ENCODE data around the gene PLPP4. TPM values are rescaled to one million over a fixed set of nuclear protein-coding genes. Genes with fewer than 3 reads are reported as not detected.

Gene PLPP4
- total and polyA plus RNA-seq, 11 donors: 0.29 TPM; not detected in 10

DNA sequence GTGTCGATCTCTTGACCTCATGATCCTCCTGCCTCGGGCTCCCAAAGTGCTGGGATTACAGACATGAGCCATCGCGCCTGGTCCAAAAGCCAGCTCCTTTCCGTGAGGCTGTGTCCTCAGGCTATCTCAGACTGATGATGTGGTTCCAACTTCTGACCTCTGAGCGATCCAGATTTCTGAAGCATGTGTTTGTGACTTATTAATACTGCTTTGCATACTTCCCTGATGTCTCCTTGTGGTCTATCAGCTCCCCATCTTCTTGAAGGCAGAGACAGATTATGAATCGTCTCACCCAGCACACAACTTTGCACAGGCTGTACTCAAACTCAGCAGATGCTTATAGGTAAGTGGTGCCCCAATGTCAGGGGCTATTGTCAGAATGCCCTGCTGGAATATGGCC lies 2.0 kb upstream of the PLPP4 start:
- Histone ChIP-seq H3K36me3 (no peaks in the 10 kb centered on the region), H3K27me3 (peaks cover 17 to 48% (median 30%) of the 10 kb centered on the region in 9 donors), H3K27ac (no peak overlapping the region), H3K9me3 (peaks cover 0 to 3% (median 0%) of the 10 kb centered on the region in 12 donors), H3K4me3 (no peak overlapping the region), H3K4me1 (peaks cover 0 to 23% (median 4%) of the 10 kb centered on the region in 12 donors)
- TF ChIP-seq, protein P1, sequence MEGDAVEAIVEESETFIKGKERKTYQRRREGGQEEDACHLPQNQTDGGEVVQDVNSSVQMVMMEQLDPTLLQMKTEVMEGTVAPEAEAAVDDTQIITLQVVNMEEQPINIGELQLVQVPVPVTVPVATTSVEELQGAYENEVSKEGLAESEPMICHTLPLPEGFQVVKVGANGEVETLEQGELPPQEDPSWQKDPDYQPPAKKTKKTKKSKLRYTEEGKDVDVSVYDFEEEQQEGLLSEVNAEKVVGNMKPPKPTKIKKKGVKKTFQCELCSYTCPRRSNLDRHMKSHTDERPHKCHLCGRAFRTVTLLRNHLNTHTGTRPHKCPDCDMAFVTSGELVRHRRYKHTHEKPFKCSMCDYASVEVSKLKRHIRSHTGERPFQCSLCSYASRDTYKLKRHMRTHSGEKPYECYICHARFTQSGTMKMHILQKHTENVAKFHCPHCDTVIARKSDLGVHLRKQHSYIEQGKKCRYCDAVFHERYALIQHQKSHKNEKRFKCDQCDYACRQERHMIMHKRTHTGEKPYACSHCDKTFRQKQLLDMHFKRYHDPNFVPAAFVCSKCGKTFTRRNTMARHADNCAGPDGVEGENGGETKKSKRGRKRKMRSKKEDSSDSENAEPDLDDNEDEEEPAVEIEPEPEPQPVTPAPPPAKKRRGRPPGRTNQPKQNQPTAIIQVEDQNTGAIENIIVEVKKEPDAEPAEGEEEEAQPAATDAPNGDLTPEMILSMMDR (IDR thresholded peaks at IDR 0.05): no peak
- TF ChIP-seq POLR2A (IDR thresholded peaks at IDR 0.05): no peak
- ATAC-seq (no peak), DNase-seq (no peak)
- 78 to 86% (median 82%) methylated on average over 7 of the region's 7 CpGs for WGBS, 4 donors
- intact Hi-C loops (cut with DNase I): no loop called here

DNA sequence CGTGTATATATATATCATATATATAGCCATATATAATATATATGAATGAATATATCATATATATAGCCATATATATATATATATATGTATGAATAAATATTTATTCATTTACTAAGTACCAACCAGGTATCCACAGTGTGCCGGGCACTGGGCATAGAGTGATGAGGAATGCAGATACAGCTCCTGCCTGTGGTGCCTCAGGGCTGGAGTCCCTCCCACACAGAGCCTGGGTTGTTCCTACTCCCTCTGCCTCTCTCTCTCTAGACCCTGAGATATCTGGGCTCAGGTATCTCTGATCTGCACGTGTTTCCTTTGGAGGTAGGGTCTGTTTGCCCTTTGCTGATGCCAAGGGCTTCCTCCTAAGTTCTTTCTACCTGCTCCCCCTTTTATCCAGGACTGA lies 1.4 kb upstream of the PLPP4 start:
- H3K4me1 ChIP-seq: peaks cover 0 to 23% (median 4%) of the 10 kb centered on the region in 12 donors
- TF ChIP-seq POLR2A (IDR thresholded peaks at IDR 0.05): no peak
- TF ChIP-seq, protein P1 (IDR thresholded peaks at IDR 0.05): no peak
- H3K9me3 ChIP-seq: peaks cover 0 to 3% (median 0%) of the 10 kb centered on the region in 12 donors
- ATAC-seq (no peak), DNase-seq (no peak)
- intact Hi-C loops (cut with DNase I): no loop called here
- H3K36me3 ChIP-seq: no peaks in the 10 kb centered on the region
- H3K4me3 ChIP-seq: no peak overlapping the region
- H3K27me3 ChIP-seq: peaks cover 17 to 52% (median 34%) of the 10 kb centered on the region in 9 donors
- no peak overlapping the region for H3K27ac ChIP-seq
- 53 to 61% (median 56%) methylated on average over 3 of the region's 3 CpGs for WGBS, 4 donors

DNA sequence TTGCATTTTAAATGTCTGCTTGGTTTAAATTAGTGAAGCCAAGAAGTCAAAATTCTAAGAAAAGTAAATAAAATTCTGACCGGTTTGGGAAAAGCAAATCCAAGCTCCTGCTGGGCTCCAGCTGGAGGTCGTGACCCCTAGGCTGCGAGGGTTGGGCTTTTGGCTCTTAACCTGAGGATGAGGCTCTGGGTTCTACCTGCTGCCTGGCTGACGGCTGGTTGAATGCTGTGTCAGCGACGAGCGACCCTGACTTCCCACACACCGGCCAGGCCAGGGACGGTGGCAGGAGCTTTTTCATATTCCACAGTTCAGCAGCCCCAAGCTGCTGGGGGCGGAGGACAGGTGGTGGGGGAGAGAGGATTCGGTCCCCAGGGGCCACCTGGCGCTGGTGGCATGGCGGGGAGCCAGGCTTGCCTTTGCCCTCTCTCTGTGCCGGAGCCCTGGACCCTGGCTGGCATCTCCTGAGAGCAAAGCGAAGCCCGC lies 843 bp upstream of the PLPP4 start:
- WGBS, 4 donors: 6 to 9% (median 8%) methylated on average over 16 of the region's 16 CpGs
- no peak overlapping the region for H3K27ac ChIP-seq
- TF ChIP-seq, protein P1 (IDR thresholded peaks at IDR 0.05): no peak
- TF ChIP-seq POLR2A (IDR thresholded peaks at IDR 0.05): no peak
- peak overlapping the region in 9 of 12 donors; percentile 30 to 59 (median 38) for H3K4me3 ChIP-seq
- ATAC-seq (no peak), DNase-seq (no peak)
- H3K27me3 ChIP-seq: peaks cover 17 to 55% (median 36%) of the 10 kb centered on the region in 9 donors
- no peaks in the 10 kb centered on the region for H3K36me3 ChIP-seq
- H3K9me3 ChIP-seq: no peaks in the 10 kb centered on the region
- H3K4me1 ChIP-seq: peaks cover 0 to 23% (median 4%) of the 10 kb centered on the region in 12 donors
- intact Hi-C loops (cut with DNase I): no loop called here

DNA sequence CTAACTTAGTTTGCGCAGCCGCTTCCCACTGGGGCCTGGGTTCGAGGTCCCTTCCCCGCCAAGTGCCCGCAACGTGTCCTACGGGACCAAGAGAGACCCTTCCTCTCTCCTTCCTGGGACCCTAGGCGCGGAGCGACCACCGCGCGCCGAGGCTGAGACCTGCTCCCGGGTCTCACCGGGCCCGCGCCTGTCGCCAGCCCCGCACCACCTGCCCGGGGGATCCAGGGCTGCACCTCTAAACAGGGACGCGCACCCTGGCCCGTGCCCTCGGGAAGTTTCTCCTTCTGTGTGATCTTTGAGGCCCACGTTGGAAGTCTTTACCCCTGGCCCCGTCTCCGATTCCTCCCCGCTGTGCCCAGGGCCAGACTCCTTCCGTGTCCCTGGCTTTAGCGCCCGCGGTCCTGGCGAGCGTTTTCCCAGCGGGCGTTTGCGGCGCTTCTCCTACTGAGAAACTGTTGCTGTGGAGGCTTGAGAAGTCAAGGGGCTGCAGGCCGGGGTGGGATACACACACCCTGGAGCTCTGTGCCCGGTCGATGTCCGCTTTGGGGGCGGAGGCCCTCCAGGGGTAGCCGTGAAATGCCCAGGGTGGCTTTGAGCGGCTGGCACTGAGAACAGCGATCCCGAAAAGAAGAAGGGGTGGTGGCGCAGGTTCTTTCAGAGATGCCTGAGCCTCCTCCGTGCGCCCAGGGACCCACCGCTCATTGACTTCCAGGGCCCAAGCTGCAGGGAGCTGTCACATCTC lies 575 bp downstream of the PLPP4 start:
- 11 to 13% (median 13%) methylated on average over 17 to 52 of the region's 52 CpGs for WGBS, 4 donors
- no peak for ATAC-seq
- H3K27ac ChIP-seq: no peak overlapping the region
- H3K4me3 ChIP-seq: peak overlapping the region in 11 of 12 donors; percentile 5 to 59 (median 38)
- no peaks in the 10 kb centered on the region for H3K9me3 ChIP-seq
- no peak for DNase-seq
- peaks cover 0 to 23% (median 4%) of the 10 kb centered on the region in 12 donors for H3K4me1 ChIP-seq
- H3K36me3 ChIP-seq: no peaks in the 10 kb centered on the region
- intact Hi-C loops (cut with DNase I): no loop called here
- H3K27me3 ChIP-seq: peaks cover 17 to 67% (median 36%) of the 10 kb centered on the region in 9 donors
- TF ChIP-seq POLR2A (IDR thresholded peaks at IDR 0.05): no peak
- TF ChIP-seq, protein P1 (IDR thresholded peaks at IDR 0.05): no peak
